Fibroblast of pulmonary artery (primary cell): ENCODE measurements around the gene GNG7.

Source experiments
- DNase-seq: peaks from one replicate; pipeline ENCODE4 v3.0.0-alpha.2; 2010; ENCODE audit warnings: low read depth
- H3K4me3 ChIP-seq: replicated peaks from 2 replicates; pipeline ENCODE4 v1.5.1; 2011; ENCODE audit warnings: low read depth, mild to moderate bottlenecking, control low read depth, low read length, moderate library complexity
- CTCF ChIP-seq: IDR thresholded peaks from 2 replicates; pipeline ENCODE4 v1.5.1; 2011; ENCODE audit warnings: mild to moderate bottlenecking, control low read depth, low read length, inconsistent platforms; ENCODE audit errors: missing control alignments

The GNG7 gene

DNA sequence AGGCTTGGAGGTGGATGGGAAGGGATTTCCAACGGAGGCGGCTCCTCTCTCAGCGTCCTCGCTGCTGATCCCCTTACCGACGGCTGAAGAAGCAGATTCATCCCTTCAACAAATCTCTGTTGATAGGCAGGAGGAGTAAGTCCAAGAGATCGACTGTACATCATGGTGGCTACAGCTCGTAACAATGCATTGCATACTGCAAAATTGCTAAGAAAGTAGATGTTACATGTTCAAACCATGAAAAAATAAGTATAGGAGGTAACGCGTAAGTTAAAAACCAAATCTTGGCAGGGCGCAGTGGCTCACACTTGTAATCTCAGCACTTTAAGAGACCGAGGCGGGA is 37.8 kb upstream of the GNG7 start:
- DNase-seq, result no peak
- TF ChIP-seq CTCF, result no peak
- no peak overlapping the region for H3K4me3 ChIP-seq

GRCh38 chr19:2739602-2740313 is 37.3 kb upstream of the GNG7 start, which contains the start of gene SLC39A3:
Gene SLC39A3 (minus strand): TSS chr19:2740017. CDS start chr19:2737257, 2,760 bp downstream.
- DNase-seq, result peak; percentile 99
- H3K4me3 ChIP-seq, result peak within 1 kb of the TSS; percentile 90
- peak; percentile 21 for TF ChIP-seq CTCF

GRCh38 chr19:2736550-2737190 is 34.2 kb upstream of the GNG7 start:
- DNase-seq, result no peak
- H3K4me3 ChIP-seq, result no peak overlapping the region
- TF ChIP-seq CTCF, result no peak

- no peak overlapping the region for H3K4me3 ChIP-seq
- no peak for DNase-seq
- no peak for TF ChIP-seq CTCF
Observed at GRCh38 chr19:2735374-2735773, 32.9 kb upstream of the GNG7 start.

GRCh38 chr19:2734589-2735288 is 32.2 kb upstream of the GNG7 start:
- no peak for DNase-seq
- no peak overlapping the region for H3K4me3 ChIP-seq
- TF ChIP-seq CTCF, result no peak

GRCh38 chr19:2733930-2734588 is 31.6 kb upstream of the GNG7 start:
- no peak overlapping the region for H3K4me3 ChIP-seq
- no peak for TF ChIP-seq CTCF
- DNase-seq, result no peak
